NOMO-1 (cell line): ENCODE results near the gene FBXW5.

Experiments
- DNase-seq, 2 experiments: peaks; one replicate each; lab custom pipeline; 2025; ENCODE audit not compliant: unreplicated experiment in 2 of 2; lab: John Stamatoyannopoulos, UW

FBXW5 gene

GRCh38 chr9:136936645-136937170 lies 7.8 kb downstream of the FBXW5 start:
- no peak for DNase-seq

GRCh38 chr9:136935651-136936050 lies 8.9 kb downstream of the FBXW5 start:
- DNase-seq: peak; percentile 86 to 99

GRCh38 chr9:136934277-136934676 lies 10.3 kb downstream of the FBXW5 start:
- DNase-seq: no peak

- no peak for DNase-seq
Observed at GRCh38 chr9:136931611-136932130, 12.9 kb downstream of the FBXW5 start.

- DNase-seq: no peak
Observed at GRCh38 chr9:136930014-136930413, 14.5 kb downstream of the FBXW5 start.

- peak; percentile 80 to 95 for DNase-seq
Observed at GRCh38 chr9:136928591-136928990, 15.9 kb downstream of the FBXW5 start.

GRCh38 chr9:136927343-136928271 lies 16.9 kb downstream of the FBXW5 start:
- DNase-seq: no peak

GRCh38 chr9:136926749-136927148 lies 17.8 kb downstream of the FBXW5 start:
- DNase-seq: no peak

GRCh38 chr9:136926154-136926704 lies 18.3 kb downstream of the FBXW5 start:
- DNase-seq: no peak

- no peak for DNase-seq
Observed at GRCh38 chr9:136925414-136926153, 19.0 kb downstream of the FBXW5 start.

GRCh38 chr9:136923881-136924280 lies 20.7 kb downstream of the FBXW5 start:
- no peak for DNase-seq

- no peak for DNase-seq
Observed at GRCh38 chr9:136922540-136922939, 22.0 kb downstream of the FBXW5 start.

- no peak for DNase-seq
Observed at GRCh38 chr9:136921718-136922117, 22.8 kb downstream of the FBXW5 start.

GRCh38 chr9:136921307-136921706 lies 23.2 kb downstream of the FBXW5 start:
- no peak for DNase-seq

GRCh38 chr9:136920734-136921231 lies 23.8 kb downstream of the FBXW5 start:
- DNase-seq: no peak

GRCh38 chr9:136920069-136920468 lies 24.5 kb downstream of the FBXW5 start:
- no peak for DNase-seq

GRCh38 chr9:136917902-136918301 lies 26.6 kb downstream of the FBXW5 start:
- DNase-seq: no peak

- DNase-seq: no peak
Observed at GRCh38 chr9:136916330-136917184, 28.0 kb downstream of the FBXW5 start.

- no peak for DNase-seq
Observed at GRCh38 chr9:136915632-136916329, 28.8 kb downstream of the FBXW5 start.
